Body of pancreas (tissue), 4 donors: ENCODE results near the gene RXRA. TPM values are rescaled to one million over a fixed set of nuclear protein-coding genes. Genes with fewer than 3 reads are reported as not detected.
A peak's percentile ranks its signal among the peaks of the same experiment; 100 is the strongest.

ENCODE experiments used
- ATAC-seq: fragments of 150-250 bp; one replicate; pipeline ENCODE4 v1.9.1; 2016
- DNase-seq, 4 donors: peaks; one replicate each; pipeline ENCODE4 v3.0.0-alpha.2; 2019
- H3K27ac ChIP-seq, 4 donors: fragments of 200-600 bp; sonication (generic); 1 replicate in 3 of 4; 2 replicates in 1 of 4; pipeline versions ENCODE4 v1.5.1 to v1.6.1; 2016 to 2019; ENCODE audit warnings: mild to moderate bottlenecking in 1 of 4, mixed read lengths in 1 of 4, moderate library complexity in 1 of 4
- H3K27me3 ChIP-seq, 2 donors: fragments of 200-600 bp; sonication (generic); one replicate each; pipeline ENCODE4 v1.6.0; 2016; ENCODE audit warnings: mild to moderate bottlenecking in 1 of 2
- H3K36me3 ChIP-seq, 2 donors: fragments of 200-600 bp; sonication (generic); replicated peaks in 1 of 2; 2 replicates each; pipeline ENCODE4 v1.5.1; 2016; ENCODE audit warnings: low read depth in 2 of 2; ENCODE audit not compliant: insufficient read depth in 1 of 2
- H3K4me1 ChIP-seq: fragments of 200-600 bp; sonication (generic); one replicate; pipeline ENCODE4 v1.6.0; 2016
- H3K4me3 ChIP-seq, 2 donors: fragments of 200-600 bp; sonication (generic); 1 replicate in 1 of 2; 2 replicates in 1 of 2; pipeline ENCODE4 v1.5.1; 2016 to 2019
- H3K9me3 ChIP-seq, 3 donors: fragments of 200-600 bp; sonication (generic); 1 replicate in 2 of 3; 2 replicates in 1 of 3; pipeline ENCODE4 v1.5.1; 2016
- CTCF ChIP-seq, 7 experiments: fragments of 450-650 bp in 4 of 7; fragments of 200-600 bp in 3 of 7; sonication (generic) in 3 of 7; IDR thresholded peaks; one replicate each; pipeline ENCODE4 v1.5.1; 2016 to 2019; ENCODE audit warnings: antibody characterized with exemption in 7 of 7
- POLR2A ChIP-seq, 3 donors: fragments of 450-650 bp; IDR thresholded peaks; one replicate each; pipeline ENCODE4 v1.6.1; 2016; ENCODE audit warnings: antibody characterized with exemption in 3 of 3, mild to moderate bottlenecking in 2 of 3
- WGBS, 2 donors: methylation state at CpG; one replicate each; pipeline ENCODE4 v1.1.5; 2017; 5-methylcytosine and 5-hydroxymethylcytosine counted together
- intact Hi-C: fragments of 100-400 bp; cut with DNase I; formaldehyde crosslinking; loops from one replicate; pipeline ENCODE4 v1.15.1; 2023
- total RNA-seq, 2 donors: library from RNA; depleted of rRNA; stranded (reverse); fragments of >200 nt; gene quantifications; one replicate each; pipeline ENCODE4 v1.1.0, GENCODE V29; 2016

Gene RXRA
- total RNA-seq, 2 donors from 2014 or later = 31.4 to 41.9 TPM

DNA sequence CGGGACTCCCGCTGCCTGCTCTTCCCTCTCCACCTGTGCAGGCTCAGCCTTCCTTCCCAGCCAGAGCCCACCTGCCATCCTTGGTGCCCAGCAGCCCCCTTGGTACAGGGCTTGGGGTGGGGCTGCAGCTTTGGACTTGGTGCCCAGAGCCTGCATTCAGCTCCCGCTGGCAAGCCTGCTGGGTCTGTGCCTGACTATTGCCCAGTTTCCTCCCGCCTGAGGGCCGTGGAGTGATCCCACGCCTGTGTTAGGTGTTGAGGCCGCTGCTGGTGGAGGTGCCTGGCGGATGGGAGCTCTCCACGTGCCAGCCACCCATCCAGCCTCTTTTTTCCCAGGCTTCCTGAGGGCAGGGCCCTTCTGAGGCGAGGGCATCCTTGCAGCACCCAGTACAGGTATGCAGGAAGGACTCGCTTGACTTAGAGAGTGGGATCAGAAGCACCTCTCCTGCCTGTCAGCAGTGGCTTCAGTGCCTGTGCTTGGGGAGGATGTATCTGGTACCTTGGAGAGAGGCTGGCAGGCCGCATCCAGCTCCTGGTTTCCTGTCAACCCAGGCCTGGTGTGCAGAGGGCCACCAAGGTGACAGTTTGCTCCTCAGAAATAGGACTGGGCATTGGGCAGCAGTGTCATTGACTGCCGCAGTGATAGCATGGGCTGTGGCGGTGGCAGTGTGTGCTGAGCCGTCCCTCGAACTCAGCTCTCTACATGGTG, 7.8 kb downstream of the RXRA start:
- Histone ChIP-seq H3K27ac (peak overlapping the region in 3 of 4 donors; percentile 32 to 52 (median 41)), H3K4me1 (peaks cover 99% of the 10 kb centered on the region), H3K36me3 (no peaks in the 10 kb centered on the region), H3K27me3 (no peaks in the 10 kb centered on the region), H3K4me3 (no peak overlapping the region), H3K9me3 (no peaks in the 10 kb centered on the region)
- DNase-seq (no peak), ATAC-seq (no peak)
- intact Hi-C loops = loop anchor here (5.0 kb wide), 1 partner anchor 108 kb away; no protein-coding TSS in a partner anchor
- WGBS, 2 donors = 72% methylated on average over 16 of the region's 16 CpGs; no CpG with 5 or more reads in 1 of the 2 donors
- TF ChIP-seq CTCF (IDR thresholded peaks at IDR 0.05) (no peak), POLR2A (IDR thresholded peaks at IDR 0.05) (no peak)

- intact Hi-C loops = no loop called here
- no peaks in the 10 kb centered on the region for H3K27me3 ChIP-seq
- H3K27ac ChIP-seq = no peak overlapping the region
- ATAC-seq (no peak), DNase-seq (no peak)
- H3K36me3 ChIP-seq = no peaks in the 10 kb centered on the region
- no peak overlapping the region for H3K4me3 ChIP-seq
- H3K4me1 ChIP-seq = peaks cover 99% of the 10 kb centered on the region
- H3K9me3 ChIP-seq = no peaks in the 10 kb centered on the region
- TF ChIP-seq POLR2A (IDR thresholded peaks at IDR 0.05) (no peak), CTCF (IDR thresholded peaks at IDR 0.05) (no peak)
- WGBS, 2 donors = 97 to 100% methylated on average over 2 of the region's 2 CpGs
These were observed 8.8 kb downstream of the RXRA start for GRCh38 chr9:134335061-134335460.

DNA sequence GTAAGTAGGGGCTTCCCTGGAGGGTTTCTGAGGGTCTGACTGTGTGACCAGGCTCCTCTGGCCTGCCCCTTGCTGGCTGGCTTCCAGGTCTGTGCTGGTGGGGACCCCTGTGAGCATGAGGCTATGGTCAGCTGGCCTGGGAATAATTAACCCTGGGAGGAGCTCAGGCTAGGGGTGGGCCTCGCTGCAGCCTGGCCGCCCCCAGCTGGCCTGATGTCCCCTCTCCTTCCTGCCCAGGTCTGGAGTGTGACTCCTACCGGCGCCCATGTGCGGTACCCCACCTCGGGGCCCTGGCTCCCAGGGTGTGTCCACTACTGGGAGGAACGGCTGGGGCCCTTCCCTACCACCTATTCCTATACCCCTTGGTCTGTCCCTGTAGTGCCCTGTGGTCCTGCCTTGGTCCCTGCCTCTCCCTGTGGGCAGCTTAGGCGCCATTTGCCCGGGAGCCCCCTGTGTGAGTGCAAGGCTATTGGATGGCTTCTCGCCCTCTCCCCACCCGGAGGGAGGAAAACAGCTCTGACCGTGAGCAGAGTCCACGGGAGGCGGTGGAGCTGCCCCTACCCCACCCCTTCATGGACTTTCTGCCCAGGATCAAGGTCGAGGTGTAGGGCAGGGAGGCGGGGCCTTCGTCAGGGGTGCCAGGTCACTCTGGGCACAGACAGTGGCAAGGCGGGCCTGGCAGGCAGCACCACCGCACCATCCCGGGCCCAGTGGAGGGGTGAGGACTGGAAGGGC, 9.4 kb downstream of the RXRA start:
- peak overlapping the region in 3 of 4 donors; percentile 5 to 70 (median 38) for H3K27ac ChIP-seq
- no peaks in the 10 kb centered on the region for H3K9me3 ChIP-seq
- H3K36me3 ChIP-seq = no peaks in the 10 kb centered on the region
- intact Hi-C loops = no loop called here
- peaks cover 99% of the 10 kb centered on the region for H3K4me1 ChIP-seq
- H3K4me3 ChIP-seq = no peak overlapping the region
- ATAC-seq = no peak
- 60 to 62% methylated on average over 3 to 20 of the region's 20 CpGs for WGBS, 2 donors
- TF ChIP-seq POLR2A (IDR thresholded peaks at IDR 0.05) (no peak), CTCF (IDR thresholded peaks at IDR 0.05) (no peak)
- peak in 1 of 4 donors; percentile 55 for DNase-seq
- no peaks in the 10 kb centered on the region for H3K27me3 ChIP-seq

- H3K36me3 ChIP-seq = no peaks in the 10 kb centered on the region
- peak overlapping the region in 3 of 4 donors; percentile 5 to 70 (median 38) for H3K27ac ChIP-seq
- intact Hi-C loops = no loop called here
- no peak for ATAC-seq
- H3K4me3 ChIP-seq = no peak overlapping the region
- no peaks in the 10 kb centered on the region for H3K9me3 ChIP-seq
- WGBS, 2 donors = 66 to 68% methylated on average over 12 of the region's 12 CpGs
- H3K27me3 ChIP-seq = no peaks in the 10 kb centered on the region
- TF ChIP-seq CTCF (IDR thresholded peaks at IDR 0.05) (no peak), POLR2A (IDR thresholded peaks at IDR 0.05) (no peak)
- DNase-seq = no peak
- H3K4me1 ChIP-seq = peaks cover 99% of the 10 kb centered on the region
These were observed 10.0 kb downstream of the RXRA start for GRCh38 chr9:134336228-134336627.
